CD14-positive monocyte (primary cell): ENCODE results near the gene PDE4D. TPM values are rescaled to one million over a fixed set of nuclear protein-coding genes. Genes with fewer than 3 reads are reported as not detected.

Experiments
- DNase-seq, 3 donors: peaks; one replicate each; pipeline ENCODE4 v3.0.0-alpha.2; 2011 to 2022
- H2AFZ ChIP-seq: 2 replicates; pipeline ENCODE4 v1.6.0; 2012; ENCODE audit warnings: mild to moderate bottlenecking, low read depth, low read length, inconsistent platforms; ENCODE audit not compliant: insufficient read depth, poor library complexity, severe bottlenecking
- H3K27ac ChIP-seq, 2 donors: 1 replicate in 1 of 2; 2 replicates in 1 of 2; pipeline ENCODE4 v1.5.1; 2012 to 2013; ENCODE audit warnings: low read length in 2 of 2, control low read depth in 1 of 2, inconsistent platforms in 1 of 2, low read depth in 1 of 2, mild to moderate bottlenecking in 1 of 2
- H3K27me3 ChIP-seq, 2 donors: one replicate each; pipeline versions ENCODE4 v1.6.0 to v1.6.1; 2011 to 2013; ENCODE audit warnings: low read length in 2 of 2; ENCODE audit not compliant: control insufficient read depth in 2 of 2, insufficient read depth in 2 of 2
- H3K36me3 ChIP-seq, 2 donors: replicated peaks in 1 of 2; 1 replicate in 1 of 2; 2 replicates in 1 of 2; pipeline versions ENCODE4 v1.5.1 to v1.6.1; 2012 to 2013; ENCODE audit warnings: low read length in 2 of 2, control low read depth in 1 of 2, inconsistent platforms in 1 of 2, mild to moderate bottlenecking in 1 of 2; ENCODE audit not compliant: insufficient read depth in 2 of 2, control insufficient read depth in 1 of 2
- H3K4me1 ChIP-seq, 2 donors: 1 replicate in 1 of 2; 2 replicates in 1 of 2; pipeline versions ENCODE4 v1.5.1 to v1.6.1; 2012 to 2013; ENCODE audit warnings: low read length in 2 of 2, control low read depth in 1 of 2, inconsistent platforms in 1 of 2, mild to moderate bottlenecking in 1 of 2, moderate library complexity in 1 of 2; ENCODE audit not compliant: insufficient read depth in 2 of 2, control insufficient read depth in 1 of 2
- H3K4me2 ChIP-seq: replicated peaks from 2 replicates; pipeline ENCODE3; 2012; ENCODE audit warnings: low read length, moderate library complexity, mild to moderate bottlenecking; ENCODE audit not compliant: poor library complexity, severe bottlenecking; ENCODE audit errors: extremely low read depth
- H3K4me3 ChIP-seq, 3 experiments: fragments of 200-600 bp in 1 of 3; sonication (generic) in 1 of 3; replicated peaks in 1 of 3; 1 replicate in 2 of 3; 2 replicates in 1 of 3; pipeline ENCODE4 v1.5.1; 2011 to 2013; ENCODE audit warnings: low read length in 3 of 3, mild to moderate bottlenecking in 3 of 3, control low read depth in 2 of 3, low read depth in 2 of 3, inconsistent platforms in 1 of 3, moderate library complexity in 1 of 3
- H3K79me2 ChIP-seq: 2 replicates; pipeline ENCODE4 v1.6.0; 2012; ENCODE audit warnings: mild to moderate bottlenecking, control low read depth, inconsistent platforms, low read length, moderate library complexity; ENCODE audit not compliant: insufficient read depth
- H3K9ac ChIP-seq: 2 replicates; pipeline ENCODE4 v1.6.0; 2017; ENCODE audit warnings: low read length, mild to moderate bottlenecking; ENCODE audit not compliant: insufficient read depth, poor library complexity, severe bottlenecking
- H3K9me3 ChIP-seq, 2 donors: replicated peaks in 1 of 2; 1 replicate in 1 of 2; 2 replicates in 1 of 2; pipeline versions ENCODE4 v1.5.1 to v1.6.1; 2012 to 2013; ENCODE audit warnings: low read length in 2 of 2, control low read depth in 1 of 2; ENCODE audit not compliant: control insufficient read depth in 1 of 2, insufficient read depth in 1 of 2
- H4K20me1 ChIP-seq: 2 replicates; pipeline ENCODE4 v1.6.0; 2012; ENCODE audit warnings: mild to moderate bottlenecking, low read length, control low read depth, moderate library complexity; ENCODE audit not compliant: insufficient read depth
- H3K27ac Mint-ChIP-seq, 7 donors: one replicate each; pipeline ENCODE4 v1.8.0; 2020; ENCODE audit warnings: mild to moderate bottlenecking in 7 of 7, mixed read lengths in 7 of 7, moderate library complexity in 6 of 7, inconsistent platforms in 2 of 7
- H3K27me3 Mint-ChIP-seq, 3 donors: one replicate each; pipeline ENCODE4 v1.8.0; 2021 to 2022; ENCODE audit warnings: low read depth in 3 of 3, mild to moderate bottlenecking in 3 of 3, mixed read lengths in 3 of 3, moderate library complexity in 3 of 3, inconsistent platforms in 1 of 3
- H3K36me3 Mint-ChIP-seq, 2 donors: one replicate each; pipeline ENCODE4 v1.8.0; 2020; ENCODE audit warnings: mixed read lengths in 2 of 2, inconsistent platforms in 1 of 2, mild to moderate bottlenecking in 1 of 2
- H3K4me1 Mint-ChIP-seq: one replicate; pipeline ENCODE4 v1.8.0; 2020; ENCODE audit warnings: mild to moderate bottlenecking, mixed read lengths
- H3K4me3 Mint-ChIP-seq, 2 donors: one replicate each; pipeline ENCODE4 v1.8.0; 2020; ENCODE audit warnings: mild to moderate bottlenecking in 2 of 2, mixed read lengths in 2 of 2, moderate library complexity in 1 of 2
- H3K9me3 Mint-ChIP-seq, 7 donors: one replicate each; pipeline ENCODE4 v1.8.0; 2020 to 2022; ENCODE audit warnings: mixed read lengths in 7 of 7, mild to moderate bottlenecking in 6 of 7, moderate library complexity in 6 of 7, inconsistent platforms in 2 of 7
- CTCF ChIP-seq: fragments of 200-600 bp; IDR thresholded peaks from one replicate; pipeline ENCODE4 v1.8.0; 2022; ENCODE audit warnings: antibody characterized with exemption, mild to moderate bottlenecking
- WGBS: methylation state at CpG from one replicate; pipeline ENCODE4 v1.1.5; 2013; ENCODE audit warnings: missing lambda C conversion rate; ENCODE audit not compliant: insufficient coverage; 5-methylcytosine and 5-hydroxymethylcytosine counted together
- intact Hi-C, 2 donors: fragments of 100-400 bp; cut with micrococcal nuclease; formaldehyde crosslinking; loops; one replicate each; pipeline versions ENCODE4 v1.15.0 to v1.15.1; 2023
- polyA plus RNA-seq, 3 donors: library from polyadenylated mRNA; depleted of rRNA in 1 of 3; unstranded in 2 of 3; stranded (reverse) in 1 of 3; fragments of 300-500 nt in 2 of 3; fragments of >200 nt in 1 of 3; fragmentation: Illumina TruSeq in 2 of 3; gene quantifications; 1 replicate in 2 of 3; 2 replicates in 1 of 3; pipeline ENCODE4 v1.2.3, GENCODE V29; 2012 to 2021

The PDE4D gene
- polyA plus RNA-seq, 3 donors: 1.9 to 3.4 (median 2.8) TPM

GRCh38 chr5:59758566-59758965, 135.0 kb downstream of the PDE4D start:
- Mint-ChIP-seq H3K4me1 (no peaks in the 10 kb centered on the region), H3K27ac (no peak overlapping the region), H3K27me3 (no peaks in the 10 kb centered on the region), H3K4me3 (no peak overlapping the region), H3K36me3 (peaks cover 0 to 3% of the 10 kb centered on the region in 2 donors), H3K9me3 (no peaks in the 10 kb centered on the region)
- no peak overlapping the region for H3K4me2 ChIP-seq
- TF ChIP-seq CTCF: no peak
- no peaks in the 10 kb centered on the region for H4K20me1 ChIP-seq
- H3K27me3 ChIP-seq: no peaks in the 10 kb centered on the region
- H2AFZ ChIP-seq: no peak overlapping the region
- intact Hi-C loops: no loop called here
- H3K27ac ChIP-seq: no peak overlapping the region
- H3K4me3 ChIP-seq: no peak overlapping the region
- DNase-seq: no peak
- H3K36me3 ChIP-seq: no peaks in the 10 kb centered on the region
- H3K9ac ChIP-seq: no peak overlapping the region
- H3K79me2 ChIP-seq: no peaks in the 10 kb centered on the region
- 100% methylated on average over 1 of the region's 1 CpG for WGBS
- H3K4me1 ChIP-seq: no peaks in the 10 kb centered on the region
- H3K9me3 ChIP-seq: no peaks in the 10 kb centered on the region

GRCh38 chr5:59757442-59757841, 136.1 kb downstream of the PDE4D start:
- no peak for DNase-seq
- WGBS: no CpG with 5 or more reads among the region's 1 CpG
- Histone ChIP-seq H3K36me3 (no peaks in the 10 kb centered on the region), H3K9me3 (no peaks in the 10 kb centered on the region), H3K4me1 (no peaks in the 10 kb centered on the region), H3K4me2 (no peak overlapping the region), H3K79me2 (no peaks in the 10 kb centered on the region), H4K20me1 (no peaks in the 10 kb centered on the region), H3K4me3 (no peak overlapping the region), H3K9ac (no peak overlapping the region), H3K27me3 (no peaks in the 10 kb centered on the region), H2AFZ (no peak overlapping the region), H3K27ac (no peak overlapping the region)
- Mint-ChIP-seq H3K27me3 (no peaks in the 10 kb centered on the region), H3K4me3 (no peak overlapping the region), H3K36me3 (peaks cover 2 to 3% of the 10 kb centered on the region in 2 donors), H3K4me1 (no peaks in the 10 kb centered on the region), H3K27ac (peak overlapping the region in 1 of 7 donors; percentile 26), H3K9me3 (no peaks in the 10 kb centered on the region)
- no peak for TF ChIP-seq CTCF
- intact Hi-C loops: no loop called here
